ENCODE results near the gene CDKL5.

Gene CDKL5

GRCh38 chrX:18616688-18617406, 191.4 kb downstream of the CDKL5 start:
- Histone ChIP-seq H3K27me3 (replicated peaks; ENCODE audit: control insufficient read depth, insufficient read depth, low read length) (peaks cover 5% of the 10 kb centered on the region), H3K9ac (ENCODE audit: low read length) (no peak overlapping the region), H3K4me1 (ENCODE audit: control insufficient read depth, insufficient read depth, low read length) (no peaks in the 10 kb centered on the region), H3K4me3 (ENCODE audit: low read length) (no peak overlapping the region), H3K9me3 (ENCODE audit: control insufficient read depth, low read length) (no peaks in the 10 kb centered on the region), H3K36me3 (ENCODE audit: control insufficient read depth, insufficient read depth, low read length, severe bottlenecking) (no peaks in the 10 kb centered on the region)
- no peak for DNase-seq (ENCODE audit: low read depth)

GRCh38 chrX:18617407-18617750, 192.0 kb downstream of the CDKL5 start:
- H3K4me3 ChIP-seq (ENCODE audit: low read length), result no peak overlapping the region
- H3K9ac ChIP-seq (ENCODE audit: low read length), result no peak overlapping the region
- H3K4me1 ChIP-seq (ENCODE audit: control insufficient read depth, insufficient read depth, low read length), result no peaks in the 10 kb centered on the region
- peak; percentile 44 for DNase-seq (ENCODE audit: low read depth)
- no peaks in the 10 kb centered on the region for H3K9me3 ChIP-seq (ENCODE audit: control insufficient read depth, low read length)
- H3K27me3 ChIP-seq (replicated peaks; ENCODE audit: control insufficient read depth, insufficient read depth, low read length), result peaks cover 5% of the 10 kb centered on the region
- H3K36me3 ChIP-seq (ENCODE audit: control insufficient read depth, insufficient read depth, low read length, severe bottlenecking), result no peaks in the 10 kb centered on the region

DNA sequence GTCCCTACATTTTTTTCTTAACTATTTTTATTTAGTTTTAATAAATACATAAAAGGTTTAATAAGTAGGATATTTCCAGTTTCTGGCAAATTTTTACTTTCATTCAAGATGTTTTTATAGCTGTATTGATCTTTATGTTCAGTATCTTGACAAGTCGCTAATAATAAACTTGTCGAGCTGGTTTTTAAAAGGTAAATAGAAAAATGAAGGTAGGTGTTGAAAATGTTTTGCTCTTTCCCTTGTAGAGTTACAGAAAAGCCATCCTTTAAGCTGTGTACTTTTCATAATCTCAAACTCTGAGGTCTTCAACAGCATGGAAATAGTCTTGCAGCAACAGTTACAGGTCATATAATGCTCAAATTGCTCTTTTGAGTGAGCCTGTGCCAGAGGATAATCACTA, 193.9 kb downstream of the CDKL5 start:
- DNase-seq (ENCODE audit: low read depth), result no peak
- Histone ChIP-seq H3K9me3 (ENCODE audit: control insufficient read depth, low read length) (no peaks in the 10 kb centered on the region), H3K9ac (ENCODE audit: low read length) (no peak overlapping the region), H3K27me3 (replicated peaks; ENCODE audit: control insufficient read depth, insufficient read depth, low read length) (peaks cover 5% of the 10 kb centered on the region), H3K4me1 (ENCODE audit: control insufficient read depth, insufficient read depth, low read length) (no peaks in the 10 kb centered on the region), H3K4me3 (ENCODE audit: low read length) (no peak overlapping the region), H3K36me3 (ENCODE audit: control insufficient read depth, insufficient read depth, low read length, severe bottlenecking) (no peaks in the 10 kb centered on the region)

DNA sequence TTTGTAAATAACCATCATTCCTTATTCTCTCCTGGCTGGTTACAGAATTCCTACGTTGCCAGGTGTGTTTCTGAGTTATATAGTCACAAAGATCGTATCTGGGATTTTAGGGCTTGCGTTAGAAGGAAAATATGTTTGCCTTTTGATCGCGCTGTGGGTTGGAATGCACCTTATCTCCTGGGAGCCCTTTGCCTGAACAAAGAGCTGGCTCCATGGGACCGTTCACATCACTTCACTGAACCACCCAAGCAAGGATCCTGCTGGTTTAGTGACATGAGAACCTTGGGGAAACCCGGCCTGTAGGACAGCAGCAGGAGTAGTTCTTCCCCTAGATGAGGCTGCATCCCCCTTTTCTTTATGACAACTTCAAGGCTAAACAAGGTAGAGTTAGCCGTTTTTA, 194.9 kb downstream of the CDKL5 start:
- Histone ChIP-seq H3K9me3 (ENCODE audit: control insufficient read depth, low read length) (no peaks in the 10 kb centered on the region), H3K27me3 (replicated peaks; ENCODE audit: control insufficient read depth, insufficient read depth, low read length) (peaks cover 9% of the 10 kb centered on the region), H3K36me3 (ENCODE audit: control insufficient read depth, insufficient read depth, low read length, severe bottlenecking) (peaks cover 4% of the 10 kb centered on the region), H3K4me3 (ENCODE audit: low read length) (no peak overlapping the region), H3K4me1 (ENCODE audit: control insufficient read depth, insufficient read depth, low read length) (no peaks in the 10 kb centered on the region), H3K9ac (ENCODE audit: low read length) (no peak overlapping the region)
- no peak for DNase-seq (ENCODE audit: low read depth)

GRCh38 chrX:18624599-18624998, 199.2 kb downstream of the CDKL5 start:
- no peak for DNase-seq (ENCODE audit: low read depth)
- Histone ChIP-seq H3K27me3 (replicated peaks; ENCODE audit: control insufficient read depth, insufficient read depth, low read length) (peaks cover 4% of the 10 kb centered on the region), H3K9ac (ENCODE audit: low read length) (no peak overlapping the region), H3K9me3 (ENCODE audit: control insufficient read depth, low read length) (no peaks in the 10 kb centered on the region), H3K4me3 (ENCODE audit: low read length) (no peak overlapping the region), H3K36me3 (ENCODE audit: control insufficient read depth, insufficient read depth, low read length, severe bottlenecking) (peaks cover 4% of the 10 kb centered on the region), H3K4me1 (ENCODE audit: control insufficient read depth, insufficient read depth, low read length) (no peaks in the 10 kb centered on the region)

- Histone ChIP-seq H3K9me3 (ENCODE audit: control insufficient read depth, low read length) (peaks cover 4% of the 10 kb centered on the region), H3K36me3 (ENCODE audit: control insufficient read depth, insufficient read depth, low read length, severe bottlenecking) (no peaks in the 10 kb centered on the region), H3K4me1 (ENCODE audit: control insufficient read depth, insufficient read depth, low read length) (no peaks in the 10 kb centered on the region), H3K27me3 (replicated peaks; ENCODE audit: control insufficient read depth, insufficient read depth, low read length) (peaks cover 3% of the 10 kb centered on the region), H3K4me3 (ENCODE audit: low read length) (no peak overlapping the region), H3K9ac (ENCODE audit: low read length) (no peak overlapping the region)
- no peak for DNase-seq (ENCODE audit: low read depth)
These were observed 205.5 kb downstream of the CDKL5 start for GRCh38 chrX:18630934-18631333.

GRCh38 chrX:18638398-18638797, 213.0 kb downstream of the CDKL5 start:
- Histone ChIP-seq H3K27me3 (replicated peaks; ENCODE audit: control insufficient read depth, insufficient read depth, low read length) (peaks cover 3% of the 10 kb centered on the region), H3K9ac (ENCODE audit: low read length) (no peak overlapping the region), H3K4me1 (ENCODE audit: control insufficient read depth, insufficient read depth, low read length) (no peaks in the 10 kb centered on the region), H3K4me3 (ENCODE audit: low read length) (no peak overlapping the region), H3K9me3 (ENCODE audit: control insufficient read depth, low read length) (peaks cover 7% of the 10 kb centered on the region), H3K36me3 (ENCODE audit: control insufficient read depth, insufficient read depth, low read length, severe bottlenecking) (no peaks in the 10 kb centered on the region)
- DNase-seq (ENCODE audit: low read depth), result no peak

DNA sequence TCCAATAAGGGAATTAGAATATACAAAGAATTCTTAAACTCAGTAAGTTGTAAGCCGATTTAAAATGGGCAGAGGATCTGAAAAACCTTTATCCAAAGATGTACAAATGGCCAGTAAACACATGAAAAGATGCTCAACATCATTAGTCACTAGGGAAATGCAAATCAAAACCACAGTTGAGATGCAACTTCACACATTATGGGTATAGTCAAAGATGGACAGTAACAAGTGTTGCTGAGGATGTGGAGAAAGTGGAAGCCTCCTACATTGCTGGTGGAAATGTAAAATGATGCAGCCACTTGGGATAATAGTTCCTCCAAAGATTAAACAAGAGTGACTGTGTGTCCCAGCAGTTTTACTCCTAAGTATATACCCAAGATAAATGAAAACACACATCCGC, 213.9 kb downstream of the CDKL5 start:
- H3K4me1 ChIP-seq (ENCODE audit: control insufficient read depth, insufficient read depth, low read length), result no peaks in the 10 kb centered on the region
- peaks cover 6% of the 10 kb centered on the region for H3K27me3 ChIP-seq (replicated peaks; ENCODE audit: control insufficient read depth, insufficient read depth, low read length)
- no peak overlapping the region for H3K4me3 ChIP-seq (ENCODE audit: low read length)
- peaks cover 7% of the 10 kb centered on the region for H3K9me3 ChIP-seq (ENCODE audit: control insufficient read depth, low read length)
- H3K9ac ChIP-seq (ENCODE audit: low read length), result no peak overlapping the region
- no peak for DNase-seq (ENCODE audit: low read depth)
- H3K36me3 ChIP-seq (ENCODE audit: control insufficient read depth, insufficient read depth, low read length, severe bottlenecking), result no peaks in the 10 kb centered on the region

DNA sequence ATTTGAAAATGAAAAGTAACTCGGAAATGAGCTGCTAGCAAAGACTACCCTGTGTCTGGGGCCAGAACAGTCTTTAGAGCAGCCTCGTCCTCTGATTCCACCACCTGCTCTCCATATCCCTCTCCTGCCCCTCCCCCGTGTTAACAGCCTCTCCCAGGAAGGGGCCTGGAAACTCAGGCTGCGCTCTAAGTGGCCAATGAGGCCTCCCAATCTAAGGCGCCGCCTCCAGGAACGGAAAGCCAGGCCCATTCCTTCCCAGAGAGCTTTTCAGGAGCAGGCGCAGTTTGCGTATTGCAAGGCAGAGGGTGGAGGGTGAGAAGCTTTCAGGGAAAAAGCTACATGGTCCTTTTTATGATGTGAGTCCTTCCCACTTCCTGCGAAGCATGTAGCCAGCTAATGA, 215.3 kb downstream of the CDKL5 start:
- Histone ChIP-seq H3K36me3 (ENCODE audit: control insufficient read depth, insufficient read depth, low read length, severe bottlenecking) (no peaks in the 10 kb centered on the region), H3K27me3 (replicated peaks; ENCODE audit: control insufficient read depth, insufficient read depth, low read length) (peaks cover 3% of the 10 kb centered on the region), H3K9ac (ENCODE audit: low read length) (no peak overlapping the region), H3K4me3 (ENCODE audit: low read length) (no peak overlapping the region), H3K4me1 (ENCODE audit: control insufficient read depth, insufficient read depth, low read length) (no peaks in the 10 kb centered on the region), H3K9me3 (ENCODE audit: control insufficient read depth, low read length) (peaks cover 3% of the 10 kb centered on the region)
- DNase-seq (ENCODE audit: low read depth), result no peak

DNA sequence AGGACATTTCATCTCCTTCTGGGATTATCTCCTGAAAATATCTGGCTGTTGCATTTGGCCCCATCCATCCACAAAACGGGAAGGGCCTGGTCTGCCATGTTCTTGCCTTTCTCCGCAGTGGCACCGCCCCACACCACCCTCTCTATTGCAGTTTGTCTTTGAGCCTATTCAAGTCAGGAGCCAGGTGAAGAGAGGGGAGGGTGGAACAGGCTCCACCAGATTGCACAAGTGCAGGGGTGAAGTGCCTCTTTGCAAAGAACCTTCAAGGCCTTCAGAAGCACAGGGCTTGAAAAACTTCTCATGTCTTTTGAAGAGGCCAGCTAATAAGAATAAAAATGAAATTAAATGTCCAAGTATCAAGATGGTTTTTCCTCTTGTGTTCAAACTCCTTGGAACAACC, 217.8 kb downstream of the CDKL5 start:
- no peaks in the 10 kb centered on the region for H3K36me3 ChIP-seq (ENCODE audit: control insufficient read depth, insufficient read depth, low read length, severe bottlenecking)
- no peak overlapping the region for H3K4me3 ChIP-seq (ENCODE audit: low read length)
- H3K4me1 ChIP-seq (ENCODE audit: control insufficient read depth, insufficient read depth, low read length), result no peaks in the 10 kb centered on the region
- H3K9ac ChIP-seq (ENCODE audit: low read length), result no peak overlapping the region
- peaks cover 3% of the 10 kb centered on the region for H3K9me3 ChIP-seq (ENCODE audit: control insufficient read depth, low read length)
- peaks cover 3% of the 10 kb centered on the region for H3K27me3 ChIP-seq (replicated peaks; ENCODE audit: control insufficient read depth, insufficient read depth, low read length)
- no peak for DNase-seq (ENCODE audit: low read depth)

GRCh38 chrX:18643853-18644252, 218.4 kb downstream of the CDKL5 start:
- H3K9me3 ChIP-seq (ENCODE audit: control insufficient read depth, low read length), result peaks cover 3% of the 10 kb centered on the region
- DNase-seq (ENCODE audit: low read depth), result no peak
- peaks cover 3% of the 10 kb centered on the region for H3K27me3 ChIP-seq (replicated peaks; ENCODE audit: control insufficient read depth, insufficient read depth, low read length)

DNA sequence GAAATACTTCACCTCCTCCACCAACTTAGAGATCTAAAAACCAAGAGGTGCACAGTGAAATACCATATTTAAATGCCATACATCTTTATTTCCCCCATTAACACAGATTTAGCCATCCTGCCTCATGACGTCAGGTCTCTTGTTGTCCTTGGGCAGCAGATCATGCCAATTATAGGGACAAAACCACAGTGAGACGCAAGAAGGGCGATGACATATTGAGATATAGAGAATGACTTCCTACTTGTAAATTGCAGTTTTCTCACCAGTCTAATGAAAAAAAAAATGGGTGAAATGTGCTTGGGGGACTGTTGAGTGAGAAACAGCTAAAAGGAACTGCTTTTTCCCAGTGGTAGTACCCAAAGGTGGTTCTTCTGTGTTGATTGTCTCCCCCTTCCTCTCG, 222.2 kb downstream of the CDKL5 start:
- no peak for DNase-seq (ENCODE audit: low read depth)
- no peak overlapping the region for H3K4me3 ChIP-seq (ENCODE audit: low read length)
- H3K27me3 ChIP-seq (replicated peaks; ENCODE audit: control insufficient read depth, insufficient read depth, low read length), result peaks cover 3% of the 10 kb centered on the region
- no peaks in the 10 kb centered on the region for H3K36me3 ChIP-seq (ENCODE audit: control insufficient read depth, insufficient read depth, low read length, severe bottlenecking)
- H3K9me3 ChIP-seq (ENCODE audit: control insufficient read depth, low read length), result no peaks in the 10 kb centered on the region
- no peak overlapping the region for H3K9ac ChIP-seq (ENCODE audit: low read length)
- H3K4me1 ChIP-seq (ENCODE audit: control insufficient read depth, insufficient read depth, low read length), result no peaks in the 10 kb centered on the region

More at GRCh38 chrX:18643853-18644252, 218.4 kb downstream of the CDKL5 start:
- Histone ChIP-seq H3K4me3 (ENCODE audit: low read length) (no peak overlapping the region), H3K4me1 (ENCODE audit: control insufficient read depth, insufficient read depth, low read length) (no peaks in the 10 kb centered on the region), H3K9ac (ENCODE audit: low read length) (no peak overlapping the region), H3K36me3 (ENCODE audit: control insufficient read depth, insufficient read depth, low read length, severe bottlenecking) (no peaks in the 10 kb centered on the region)
